ENCODE results near the gene XPR1. TPM values are rescaled to one million over a fixed set of nuclear protein-coding genes. Genes with fewer than 3 reads are reported as not detected.

The XPR1 gene
- total RNA-seq, 1 experiment from 2014 or later, result 36.1 TPM

GRCh38 chr1:180597520-180597919 is 34.3 kb upstream of the XPR1 start:
- TF ChIP-seq TCF7L2 (IDR thresholded peaks at IDR 0.05; ENCODE audit: low read depth, low read length) (no peak), POLR2AphosphoS5 (IDR thresholded peaks at IDR 0.05; ENCODE audit: low read depth, low read length) (no peak), SIN3A (IDR thresholded peaks at IDR 0.05; ENCODE audit: borderline replicate concordance, insufficient read depth, low read depth, low read length) (no peak)
- TF ChIP-seq, protein P1, sequence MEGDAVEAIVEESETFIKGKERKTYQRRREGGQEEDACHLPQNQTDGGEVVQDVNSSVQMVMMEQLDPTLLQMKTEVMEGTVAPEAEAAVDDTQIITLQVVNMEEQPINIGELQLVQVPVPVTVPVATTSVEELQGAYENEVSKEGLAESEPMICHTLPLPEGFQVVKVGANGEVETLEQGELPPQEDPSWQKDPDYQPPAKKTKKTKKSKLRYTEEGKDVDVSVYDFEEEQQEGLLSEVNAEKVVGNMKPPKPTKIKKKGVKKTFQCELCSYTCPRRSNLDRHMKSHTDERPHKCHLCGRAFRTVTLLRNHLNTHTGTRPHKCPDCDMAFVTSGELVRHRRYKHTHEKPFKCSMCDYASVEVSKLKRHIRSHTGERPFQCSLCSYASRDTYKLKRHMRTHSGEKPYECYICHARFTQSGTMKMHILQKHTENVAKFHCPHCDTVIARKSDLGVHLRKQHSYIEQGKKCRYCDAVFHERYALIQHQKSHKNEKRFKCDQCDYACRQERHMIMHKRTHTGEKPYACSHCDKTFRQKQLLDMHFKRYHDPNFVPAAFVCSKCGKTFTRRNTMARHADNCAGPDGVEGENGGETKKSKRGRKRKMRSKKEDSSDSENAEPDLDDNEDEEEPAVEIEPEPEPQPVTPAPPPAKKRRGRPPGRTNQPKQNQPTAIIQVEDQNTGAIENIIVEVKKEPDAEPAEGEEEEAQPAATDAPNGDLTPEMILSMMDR (IDR thresholded peaks at IDR 0.05), result no peak
- TF ChIP-seq, protein P2, sequence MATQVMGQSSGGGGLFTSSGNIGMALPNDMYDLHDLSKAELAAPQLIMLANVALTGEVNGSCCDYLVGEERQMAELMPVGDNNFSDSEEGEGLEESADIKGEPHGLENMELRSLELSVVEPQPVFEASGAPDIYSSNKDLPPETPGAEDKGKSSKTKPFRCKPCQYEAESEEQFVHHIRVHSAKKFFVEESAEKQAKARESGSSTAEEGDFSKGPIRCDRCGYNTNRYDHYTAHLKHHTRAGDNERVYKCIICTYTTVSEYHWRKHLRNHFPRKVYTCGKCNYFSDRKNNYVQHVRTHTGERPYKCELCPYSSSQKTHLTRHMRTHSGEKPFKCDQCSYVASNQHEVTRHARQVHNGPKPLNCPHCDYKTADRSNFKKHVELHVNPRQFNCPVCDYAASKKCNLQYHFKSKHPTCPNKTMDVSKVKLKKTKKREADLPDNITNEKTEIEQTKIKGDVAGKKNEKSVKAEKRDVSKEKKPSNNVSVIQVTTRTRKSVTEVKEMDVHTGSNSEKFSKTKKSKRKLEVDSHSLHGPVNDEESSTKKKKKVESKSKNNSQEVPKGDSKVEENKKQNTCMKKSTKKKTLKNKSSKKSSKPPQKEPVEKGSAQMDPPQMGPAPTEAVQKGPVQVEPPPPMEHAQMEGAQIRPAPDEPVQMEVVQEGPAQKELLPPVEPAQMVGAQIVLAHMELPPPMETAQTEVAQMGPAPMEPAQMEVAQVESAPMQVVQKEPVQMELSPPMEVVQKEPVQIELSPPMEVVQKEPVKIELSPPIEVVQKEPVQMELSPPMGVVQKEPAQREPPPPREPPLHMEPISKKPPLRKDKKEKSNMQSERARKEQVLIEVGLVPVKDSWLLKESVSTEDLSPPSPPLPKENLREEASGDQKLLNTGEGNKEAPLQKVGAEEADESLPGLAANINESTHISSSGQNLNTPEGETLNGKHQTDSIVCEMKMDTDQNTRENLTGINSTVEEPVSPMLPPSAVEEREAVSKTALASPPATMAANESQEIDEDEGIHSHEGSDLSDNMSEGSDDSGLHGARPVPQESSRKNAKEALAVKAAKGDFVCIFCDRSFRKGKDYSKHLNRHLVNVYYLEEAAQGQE (IDR thresholded peaks at IDR 0.05; ENCODE audit: insufficient read depth in 1 of 2, low read depth in 2 of 2, low read length in 1 of 2), result no peak
- Histone ChIP-seq H3K27ac (ENCODE audit: low read length) (no peak overlapping the region), H3K4me3 (ENCODE audit: low read depth in 2 of 2, low read length in 2 of 2) (no peak overlapping the region), H3K36me3 (ENCODE audit: control insufficient read depth, insufficient read depth, low read length) (no peaks in the 10 kb centered on the region), H3K4me1 (ENCODE audit: control insufficient read depth, insufficient read depth, low read length) (no peaks in the 10 kb centered on the region), H3K27me3 (ENCODE audit: control insufficient read depth, insufficient read depth, low read length) (no peaks in the 10 kb centered on the region), H3K9me3 (ENCODE audit: control insufficient read depth, insufficient read depth, low read depth, low read length) (no peaks in the 10 kb centered on the region)
- in situ Hi-C loops (cut with HindIII; ENCODE audit: low pct_unique_long_range_greater_than_20kb, low sequenced_read_pairs), result no loop called here
- POLR2A ChIA-PET, result no interaction called here
- BruUV-seq (replicated peaks), result no TSS peak
- DNase-seq (ENCODE audit: low read depth, low spot score) (no peak), ATAC-seq (no peak)
- intact Hi-C loops (cut with micrococcal nuclease; ENCODE audit: unreplicated experiment), result no loop called here
- CTCF ChIA-PET, result no interaction called here

DNA sequence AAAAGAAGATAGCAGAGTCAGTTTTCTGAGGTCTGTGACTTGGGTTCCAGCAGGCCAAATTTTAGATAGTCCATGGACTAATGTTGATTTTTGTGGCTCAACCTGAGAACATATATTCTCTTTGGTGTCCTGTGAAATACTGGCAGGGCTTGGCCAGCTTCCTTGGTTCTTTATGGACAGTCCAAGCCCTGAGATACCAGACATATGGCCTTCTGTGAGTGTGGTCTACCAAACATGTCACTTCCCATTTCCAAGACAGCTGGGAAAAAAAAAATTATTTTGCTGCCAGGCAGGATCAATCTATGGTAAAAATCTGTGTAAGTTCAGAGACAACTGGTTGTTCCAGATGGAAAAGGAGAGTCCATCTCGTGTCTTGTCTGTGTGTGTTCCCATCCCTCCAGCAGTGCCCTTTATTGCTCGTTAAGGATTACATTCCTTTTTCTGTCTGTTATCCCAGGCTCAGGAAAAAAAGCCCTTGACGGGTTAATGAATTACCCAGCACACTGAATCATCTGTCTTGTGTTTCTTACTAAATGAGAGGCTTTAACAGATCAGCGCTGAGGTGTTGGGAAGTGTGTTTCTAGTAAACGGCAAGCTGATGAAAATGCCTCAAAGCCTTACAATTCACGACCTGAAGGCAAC is 33.4 kb upstream of the XPR1 start:
- ChIA-PET POLR2A (no interaction called here), CTCF (no interaction called here)
- Histone ChIP-seq H3K4me1 (ENCODE audit: control insufficient read depth, insufficient read depth, low read length) (no peaks in the 10 kb centered on the region), H3K27me3 (ENCODE audit: control insufficient read depth, insufficient read depth, low read length) (no peaks in the 10 kb centered on the region), H3K27ac (ENCODE audit: low read length) (no peak overlapping the region), H3K36me3 (ENCODE audit: control insufficient read depth, insufficient read depth, low read length) (no peaks in the 10 kb centered on the region), H3K4me3 (ENCODE audit: low read depth in 2 of 2, low read length in 2 of 2) (no peak overlapping the region), H3K9me3 (ENCODE audit: control insufficient read depth, insufficient read depth, low read depth, low read length) (no peaks in the 10 kb centered on the region)
- no peak for ATAC-seq
- no TSS peak for BruUV-seq (replicated peaks)
- DNase-seq (ENCODE audit: low read depth, low spot score), result no peak
- intact Hi-C loops (cut with micrococcal nuclease; ENCODE audit: unreplicated experiment) (no loop called here), in situ Hi-C loops (cut with HindIII; ENCODE audit: low pct_unique_long_range_greater_than_20kb, low sequenced_read_pairs) (no loop called here)
- TF ChIP-seq, protein P2 (IDR thresholded peaks at IDR 0.05; ENCODE audit: insufficient read depth in 1 of 2, low read depth in 2 of 2, low read length in 1 of 2), result no peak
- no peak for TF ChIP-seq POLR2AphosphoS5 (IDR thresholded peaks at IDR 0.05; ENCODE audit: low read depth, low read length)
- no peak for TF ChIP-seq TCF7L2 (IDR thresholded peaks at IDR 0.05; ENCODE audit: low read depth, low read length)
- TF ChIP-seq, protein P1 (IDR thresholded peaks at IDR 0.05), result no peak
- TF ChIP-seq SIN3A (IDR thresholded peaks at IDR 0.05; ENCODE audit: borderline replicate concordance, insufficient read depth, low read depth, low read length), result no peak
